Sigmoid colon (tissue), 7 donors: Measurements from ENCODE around the gene SELENOV. TPM values are rescaled to one million over a fixed set of nuclear protein-coding genes. Genes with fewer than 3 reads are reported as not detected.

Experiments
- DNase-seq: peaks from one replicate; pipeline ENCODE4 v3.0.0-alpha.2; 2019
- H3K27ac ChIP-seq, 4 donors: fragments of 200-600 bp; sonication (generic); one replicate each; pipeline ENCODE4 v1.5.1; 2016 to 2019; ENCODE audit warnings: mild to moderate bottlenecking in 1 of 4
- H3K27me3 ChIP-seq, 3 donors: fragments of 200-600 bp; sonication (generic); one replicate each; pipeline ENCODE4 v1.5.1; 2019; ENCODE audit warnings: mild to moderate bottlenecking in 1 of 3
- H3K36me3 ChIP-seq, 4 donors: fragments of 200-600 bp; sonication (generic); one replicate each; pipeline ENCODE4 v1.5.1; 2016 to 2019
- H3K4me1 ChIP-seq, 4 donors: fragments of 200-600 bp; sonication (generic); one replicate each; pipeline ENCODE4 v1.5.1; 2017 to 2019
- H3K4me3 ChIP-seq, 4 donors: fragments of 200-600 bp; sonication (generic); one replicate each; pipeline ENCODE4 v1.5.1; 2017 to 2019; ENCODE audit warnings: mild to moderate bottlenecking in 2 of 4, moderate library complexity in 1 of 4
- H3K9me3 ChIP-seq, 4 donors: fragments of 200-600 bp in 3 of 4; sonication (generic) in 3 of 4; one replicate each; pipeline versions ENCODE4 v1.5.1 to v1.6.1; 2013 to 2019
- EP300 ChIP-seq, 4 donors: sonication (generic); formaldehyde crosslinking; IDR thresholded peaks; one replicate each; pipeline ENCODE4 v1.6.1; 2017; ENCODE audit warnings: antibody characterized with exemption in 4 of 4
- POLR2A ChIP-seq, 2 donors: fragments of 450-650 bp; IDR thresholded peaks; one replicate each; pipeline ENCODE4 v1.6.1; 2016; ENCODE audit warnings: antibody characterized with exemption in 2 of 2, mild to moderate bottlenecking in 2 of 2, moderate library complexity in 2 of 2
- POLR2AphosphoS5 ChIP-seq, 4 donors: sonication (generic); formaldehyde crosslinking; IDR thresholded peaks; one replicate each; pipeline ENCODE4 v1.6.1; 2017; ENCODE audit warnings: antibody characterized with exemption in 4 of 4
- WGBS, 2 donors: extraction: QIAGEN DNeasy Blood & Tissue Kit; methylation state at CpG; one replicate each; pipeline ENCODE4 v1.1.7; 2013; 5-methylcytosine and 5-hydroxymethylcytosine counted together
- intact Hi-C: fragments of 100-400 bp; cut with DNase I; formaldehyde crosslinking; loops from one replicate; pipeline ENCODE4 v1.15.1; 2023
- polyA plus RNA-seq, 3 donors: library from polyadenylated mRNA; stranded (reverse); fragments of 200-250 nt; gene quantifications; one replicate each; pipeline ENCODE4 v1.2.3, GENCODE V29; 2013
- total RNA-seq, 4 donors: library from RNA; depleted of rRNA; stranded (reverse); fragments of >200 nt; gene quantifications; one replicate each; pipeline ENCODE4 v1.1.0, GENCODE V29; 2016
- TF ChIP-seq, protein P1 (sequence below), 4 experiments: fragments of 450-650 bp in 3 of 4; fragments of 200-600 bp in 1 of 4; IDR thresholded peaks; one replicate each; pipeline ENCODE4 v1.5.1; 2016 to 2019; ENCODE audit warnings: antibody characterized with exemption in 4 of 4, mild to moderate bottlenecking in 3 of 4, moderate library complexity in 2 of 4
- donor health status: healthy with polysubstance abuse.
- donor health status: Bipolar disorder and iron deficiency.
- donor health status: healthy.

The SELENOV gene
- total and polyA plus RNA-seq, 7 donors: not detected

DNA sequence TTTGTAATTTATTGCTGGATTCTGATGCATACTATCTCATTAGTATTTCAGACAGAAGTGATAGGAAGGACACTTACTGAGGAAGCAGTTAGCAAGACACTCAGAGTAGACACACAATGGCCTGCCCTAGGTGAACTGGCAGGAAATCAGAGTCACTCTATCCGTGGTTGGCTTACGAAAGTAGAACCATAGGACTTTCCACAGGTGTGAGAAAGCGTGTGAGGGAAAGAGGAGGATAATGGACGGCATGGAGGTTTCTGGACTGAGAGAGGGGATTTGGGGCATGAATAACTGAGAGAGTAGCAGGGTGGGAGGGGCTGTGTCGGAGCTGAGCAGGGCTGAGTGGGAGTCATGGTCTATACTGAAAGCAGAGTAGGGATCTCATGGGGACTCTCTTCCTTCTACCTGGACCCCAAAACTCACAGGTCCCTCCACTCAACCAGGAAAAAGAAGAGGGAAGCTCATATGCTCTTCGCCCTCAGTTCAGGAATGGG is 43.7 kb downstream of the SELENOV start:
- peaks cover 0 to 5% (median 0%) of the 10 kb centered on the region in 4 donors for H3K4me1 ChIP-seq
- H3K27me3 ChIP-seq: no peaks in the 10 kb centered on the region
- DNase-seq: no peak
- H3K27ac ChIP-seq: no peak overlapping the region
- H3K36me3 ChIP-seq: no peaks in the 10 kb centered on the region
- intact Hi-C loops: loop anchor here (10.0 kb wide), 1 partner anchor 206 kb away; no protein-coding TSS in a partner anchor
- H3K4me3 ChIP-seq: no peak overlapping the region
- no peaks in the 10 kb centered on the region for H3K9me3 ChIP-seq
- 70 to 73% methylated on average over 6 of the region's 6 CpGs for WGBS, 2 donors
- TF ChIP-seq POLR2A (IDR thresholded peaks at IDR 0.05): no peak
- TF ChIP-seq EP300 (IDR thresholded peaks at IDR 0.05): no peak
- TF ChIP-seq, protein P1, sequence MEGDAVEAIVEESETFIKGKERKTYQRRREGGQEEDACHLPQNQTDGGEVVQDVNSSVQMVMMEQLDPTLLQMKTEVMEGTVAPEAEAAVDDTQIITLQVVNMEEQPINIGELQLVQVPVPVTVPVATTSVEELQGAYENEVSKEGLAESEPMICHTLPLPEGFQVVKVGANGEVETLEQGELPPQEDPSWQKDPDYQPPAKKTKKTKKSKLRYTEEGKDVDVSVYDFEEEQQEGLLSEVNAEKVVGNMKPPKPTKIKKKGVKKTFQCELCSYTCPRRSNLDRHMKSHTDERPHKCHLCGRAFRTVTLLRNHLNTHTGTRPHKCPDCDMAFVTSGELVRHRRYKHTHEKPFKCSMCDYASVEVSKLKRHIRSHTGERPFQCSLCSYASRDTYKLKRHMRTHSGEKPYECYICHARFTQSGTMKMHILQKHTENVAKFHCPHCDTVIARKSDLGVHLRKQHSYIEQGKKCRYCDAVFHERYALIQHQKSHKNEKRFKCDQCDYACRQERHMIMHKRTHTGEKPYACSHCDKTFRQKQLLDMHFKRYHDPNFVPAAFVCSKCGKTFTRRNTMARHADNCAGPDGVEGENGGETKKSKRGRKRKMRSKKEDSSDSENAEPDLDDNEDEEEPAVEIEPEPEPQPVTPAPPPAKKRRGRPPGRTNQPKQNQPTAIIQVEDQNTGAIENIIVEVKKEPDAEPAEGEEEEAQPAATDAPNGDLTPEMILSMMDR (IDR thresholded peaks at IDR 0.05): no peak
- TF ChIP-seq POLR2AphosphoS5 (IDR thresholded peaks at IDR 0.05): no peak

DNA sequence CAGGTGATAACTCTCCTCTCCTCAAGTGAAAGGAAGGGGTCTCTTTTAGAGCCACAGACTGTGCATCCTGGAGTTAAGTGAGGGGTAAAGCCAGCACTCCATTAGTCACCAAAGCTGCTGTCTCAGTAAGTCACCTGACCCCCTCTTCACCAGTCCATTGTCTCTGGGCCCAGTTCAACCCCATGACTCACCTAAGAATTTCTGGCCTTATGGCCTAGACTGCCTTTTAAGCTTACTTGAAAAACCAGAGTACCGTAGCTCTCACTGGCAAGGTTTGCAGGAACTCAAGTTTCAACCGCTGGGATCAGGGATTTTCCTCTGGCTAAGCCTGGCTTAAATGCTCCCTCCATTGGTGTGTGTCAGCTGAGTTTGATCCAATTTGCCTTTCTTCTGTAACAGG is 48.5 kb downstream of the SELENOV start:
- H3K4me1 ChIP-seq: no peaks in the 10 kb centered on the region
- H3K27me3 ChIP-seq: no peaks in the 10 kb centered on the region
- TF ChIP-seq EP300 (IDR thresholded peaks at IDR 0.05) (no peak), POLR2A (IDR thresholded peaks at IDR 0.05) (no peak), POLR2AphosphoS5 (IDR thresholded peaks at IDR 0.05) (no peak)
- no peaks in the 10 kb centered on the region for H3K36me3 ChIP-seq
- no peaks in the 10 kb centered on the region for H3K9me3 ChIP-seq
- H3K4me3 ChIP-seq: no peak overlapping the region
- no peak for DNase-seq
- intact Hi-C loops: no loop called here
- no peak overlapping the region for H3K27ac ChIP-seq
- WGBS, 2 donors: 86 to 91% methylated on average over 2 of the region's 2 CpGs

DNA sequence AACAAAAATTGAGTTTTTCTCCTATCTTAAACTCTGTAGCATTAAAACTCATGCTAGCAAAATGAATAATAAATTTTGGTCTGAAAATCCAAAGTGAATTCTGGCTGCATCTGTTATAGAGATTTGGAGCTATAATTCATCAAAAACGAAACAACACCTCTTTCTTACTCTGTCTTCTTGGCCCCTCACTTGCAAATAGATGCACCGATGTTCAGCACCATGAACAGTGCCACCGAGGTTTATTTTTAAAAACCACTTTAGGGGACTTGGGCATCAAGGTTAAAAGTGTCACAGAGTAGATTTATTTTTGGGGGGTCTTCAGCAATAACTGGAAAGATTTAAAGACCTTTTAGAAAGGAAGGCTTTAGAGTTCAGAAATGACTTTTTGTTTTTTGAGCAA is 51.1 kb downstream of the SELENOV start:
- no peak overlapping the region for H3K27ac ChIP-seq
- H3K36me3 ChIP-seq: no peaks in the 10 kb centered on the region
- TF ChIP-seq POLR2A (IDR thresholded peaks at IDR 0.05) (no peak), EP300 (IDR thresholded peaks at IDR 0.05) (no peak), POLR2AphosphoS5 (IDR thresholded peaks at IDR 0.05) (no peak)
- TF ChIP-seq, protein P1 (IDR thresholded peaks at IDR 0.05): no peak
- H3K4me1 ChIP-seq: no peaks in the 10 kb centered on the region
- H3K9me3 ChIP-seq: no peaks in the 10 kb centered on the region
- no peak overlapping the region for H3K4me3 ChIP-seq
- WGBS, 2 donors: 36 to 53% methylated on average over 3 of the region's 3 CpGs
- H3K27me3 ChIP-seq: no peaks in the 10 kb centered on the region
- no peak for DNase-seq
- intact Hi-C loops: no loop called here

DNA sequence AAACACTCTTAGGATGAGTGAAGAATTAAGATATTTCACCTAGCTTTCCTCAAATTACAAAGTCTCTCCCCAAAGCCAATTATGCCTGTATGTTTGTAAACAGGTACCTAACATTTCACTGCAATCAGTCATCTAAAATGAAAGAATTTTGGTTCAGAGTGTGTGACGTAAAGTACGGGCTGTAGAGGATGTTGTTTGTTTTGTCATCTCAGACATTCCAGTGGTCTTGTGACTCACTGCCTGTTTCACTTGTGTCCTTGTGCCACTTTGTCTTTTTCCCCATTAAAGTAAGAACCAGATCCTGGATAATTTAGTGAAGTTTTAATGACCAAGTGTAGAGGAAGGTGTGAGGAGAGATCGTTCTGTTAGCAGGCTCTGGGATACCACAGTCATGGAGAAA is 53.7 kb downstream of the SELENOV start:
- Histone ChIP-seq H3K4me3 (no peak overlapping the region), H3K36me3 (no peaks in the 10 kb centered on the region), H3K4me1 (no peaks in the 10 kb centered on the region), H3K9me3 (no peaks in the 10 kb centered on the region), H3K27ac (no peak overlapping the region), H3K27me3 (no peaks in the 10 kb centered on the region)
- 27 to 51% methylated on average over 3 of the region's 3 CpGs for WGBS, 2 donors
- TF ChIP-seq, protein P1 (IDR thresholded peaks at IDR 0.05): no peak
- TF ChIP-seq POLR2A (IDR thresholded peaks at IDR 0.05): no peak
- TF ChIP-seq POLR2AphosphoS5 (IDR thresholded peaks at IDR 0.05): no peak
- no peak for TF ChIP-seq EP300 (IDR thresholded peaks at IDR 0.05)
- intact Hi-C loops: no loop called here
- no peak for DNase-seq

Other genes starting within 250 kb of the SELENOV start
- not detected for gene IFNL2, start 246.7 kb upstream of the SELENOV start, total RNA-seq
- not detected for gene IFNL2, start 246.7 kb upstream of the SELENOV start, polyA plus RNA-seq
- gene IFNL1, start 218.7 kb upstream of the SELENOV start, total RNA-seq: not detected
- gene IFNL1, start 218.7 kb upstream of the SELENOV start, polyA plus RNA-seq: under 1 TPM in 1 of 3 donors, not detected in 2; 0.09 TPM
- gene LRFN1, start 194.3 kb upstream of the SELENOV start, total RNA-seq: 1 to 10 TPM in 3 of 4 donors, under 1 TPM in 1; 0.82 to 1.8 (median 1.2) TPM
- gene LRFN1, start 194.3 kb upstream of the SELENOV start, polyA plus RNA-seq: 1 to 10 TPM in 1 of 3 donors, under 1 TPM in 2; under 0.01 to 1.0 (median 0.23) TPM
- gene GMFG, start 179.1 kb upstream of the SELENOV start, total RNA-seq: 10 to 100 TPM in 1 of 4 donors, 1 to 10 TPM in 3; 5.3 to 23.1 (median 8.6) TPM
- 10 to 100 TPM; 37.2 to 98.6 (median 56.5) TPM for gene GMFG, start 179.1 kb upstream of the SELENOV start, polyA plus RNA-seq
- gene SAMD4B, start 172.7 kb upstream of the SELENOV start, total RNA-seq: 10 to 100 TPM; 37.8 to 83.6 (median 65.4) TPM
- 10 to 100 TPM; 28.4 to 79.4 (median 38.4) TPM for gene SAMD4B, start 172.7 kb upstream of the SELENOV start, polyA plus RNA-seq
- gene PAF1, start 124.0 kb upstream of the SELENOV start, total RNA-seq: 10 to 100 TPM; 37.5 to 51.8 (median 43.5) TPM
- 10 to 100 TPM; 28.2 to 40.5 (median 37.2) TPM for gene PAF1, start 124.0 kb upstream of the SELENOV start, polyA plus RNA-seq
- gene MED29, start 123.8 kb upstream of the SELENOV start, total RNA-seq: 10 to 100 TPM; 25.2 to 44.6 (median 33.7) TPM
- gene MED29, start 123.8 kb upstream of the SELENOV start, polyA plus RNA-seq: 10 to 100 TPM; 22.8 to 33.5 (median 31.0) TPM
- 100 to 1,000 TPM in 3 of 4 donors, 10 to 100 TPM in 1; 78.1 to 320 (median 190) TPM for gene ZFP36, start 108.3 kb upstream of the SELENOV start, total RNA-seq
- 100 to 1,000 TPM; 112 to 298 (median 228) TPM for gene ZFP36, start 108.3 kb upstream of the SELENOV start, polyA plus RNA-seq
- gene PLEKHG2, start 102.5 kb upstream of the SELENOV start, total RNA-seq: 10 to 100 TPM in 3 of 4 donors, 1 to 10 TPM in 1; 8.2 to 28.8 (median 12.5) TPM
- 10 to 100 TPM in 1 of 3 donors, under 1 TPM in 2; 0.60 to 14.9 (median 0.69) TPM for gene PLEKHG2, start 102.5 kb upstream of the SELENOV start, polyA plus RNA-seq
- gene RPS16, start 79.2 kb upstream of the SELENOV start, total RNA-seq: 1,000 to 10,000 TPM; 1,648 to 4,043 (median 3,423) TPM
- gene RPS16, start 79.2 kb upstream of the SELENOV start, polyA plus RNA-seq: 1,000 to 10,000 TPM; 2,119 to 4,564 (median 2,918) TPM
- 100 to 1,000 TPM in 2 of 4 donors, 10 to 100 TPM in 2; 72.1 to 104 (median 89.1) TPM for gene SUPT5H, start 69.6 kb upstream of the SELENOV start, total RNA-seq
- 100 to 1,000 TPM in 1 of 3 donors, 10 to 100 TPM in 2; 52.3 to 112 (median 67.5) TPM for gene SUPT5H, start 69.6 kb upstream of the SELENOV start, polyA plus RNA-seq
- 10 to 100 TPM; 42.1 to 54.4 (median 46.8) TPM for gene TIMM50, start 34.3 kb upstream of the SELENOV start, total RNA-seq
- 10 to 100 TPM; 26.4 to 54.9 (median 37.9) TPM for gene TIMM50, start 34.3 kb upstream of the SELENOV start, polyA plus RNA-seq
- under 1 TPM in 1 of 4 donors, not detected in 3; 0.36 TPM for gene DLL3, start 16.2 kb upstream of the SELENOV start, total RNA-seq
- gene DLL3, start 16.2 kb upstream of the SELENOV start, polyA plus RNA-seq: under 1 TPM in 1 of 3 donors, not detected in 2; 0.17 TPM
- 1 to 10 TPM; 3.9 to 7.7 (median 5.3) TPM for gene EID2B, start 17.7 kb downstream of the SELENOV start, total RNA-seq
- 1 to 10 TPM in 2 of 3 donors, under 1 TPM in 1; 0.46 to 2.0 (median 1.8) TPM for gene EID2B, start 17.7 kb downstream of the SELENOV start, polyA plus RNA-seq
- gene EID2, start 25.0 kb downstream of the SELENOV start, total RNA-seq: 10 to 100 TPM in 3 of 4 donors, 1 to 10 TPM in 1; 9.7 to 16.4 (median 13.2) TPM
- 10 to 100 TPM in 1 of 3 donors, 1 to 10 TPM in 2; 7.6 to 10.7 (median 8.4) TPM for gene EID2, start 25.0 kb downstream of the SELENOV start, polyA plus RNA-seq
- gene LGALS13, start 87.4 kb downstream of the SELENOV start, total RNA-seq: not detected
- not detected for gene LGALS13, start 87.4 kb downstream of the SELENOV start, polyA plus RNA-seq
- gene LGALS16, start 140.8 kb downstream of the SELENOV start, total RNA-seq: not detected
- gene LGALS16, start 140.8 kb downstream of the SELENOV start, polyA plus RNA-seq: not detected
- not detected for gene LGALS14, start 189.3 kb downstream of the SELENOV start, total RNA-seq
- gene LGALS14, start 189.3 kb downstream of the SELENOV start, polyA plus RNA-seq: not detected
- not detected for gene CLC, start 222.9 kb downstream of the SELENOV start, total RNA-seq
- gene CLC, start 222.9 kb downstream of the SELENOV start, polyA plus RNA-seq: 1 to 10 TPM in 1 of 3 donors, not detected in 2; 7.2 TPM